IMR-90 (cell line): Measurements from ENCODE around the gene ZNF785. TPM values are rescaled to one million over a fixed set of nuclear protein-coding genes. Genes with fewer than 3 reads are reported as not detected.

ENCODE experiments used
- ATAC-seq: fragments of 200-7000 bp; cut with Tn5 transposase; 2 replicates; pipeline ENCODE4 v1.9.1; 2020; ENCODE audit warnings: low read depth, mild to moderate bottlenecking, moderate library complexity
- BruUV-seq: library from RNA; stranded (reverse); fragments of 400-500 nt; replicated peaks from 2 replicates; lab custom pipeline; 2021; lab: Mats Ljungman, UMichigan
- CTCF ChIA-PET: fragments of 300-600 bp; formaldehyde crosslinking; extraction: SDS; loops from one replicate; lab custom pipeline; 2021; ENCODE audit warnings: antibody characterized with exemption; lab: Yijun Ruan, JAX
- POLR2A ChIA-PET: fragments of 300-600 bp; sonication (Branson Sonifier 250); formaldehyde crosslinking; loops from one replicate; lab custom pipeline; 2022; ENCODE audit warnings: antibody characterized with exemption; ENCODE audit not compliant: unreplicated experiment; lab: Charles Lee
- DNase-seq: peaks from one replicate; pipeline ENCODE4 v3.0.0; 2013
- H2AFZ ChIP-seq: replicated peaks from 2 replicates; pipeline ENCODE3; 2013; ENCODE audit warnings: low read length, mild to moderate bottlenecking; ENCODE audit not compliant: poor library complexity
- H2AK5ac ChIP-seq: 2 replicates; pipeline ENCODE4 v1.6.1; 2013; ENCODE audit warnings: low read depth, low read length, inconsistent platforms
- H2AK9ac ChIP-seq: replicated peaks from 2 replicates; pipeline ENCODE3; 2013; ENCODE audit warnings: mild to moderate bottlenecking, low read depth, low read length, moderate library complexity; ENCODE audit not compliant: poor library complexity
- H2BK120ac ChIP-seq: 2 replicates; pipeline ENCODE4 v1.6.1; 2013; ENCODE audit warnings: low read depth, low read length, inconsistent platforms
- H2BK15ac ChIP-seq: 3 replicates; pipeline ENCODE4 v1.6.1; 2013; ENCODE audit warnings: low read depth, low read length, inconsistent platforms
- H2BK20ac ChIP-seq: 2 replicates; pipeline ENCODE4 v1.6.1; 2013; ENCODE audit warnings: low read depth, mild to moderate bottlenecking, inconsistent platforms, low read length, moderate library complexity
- H2BK5ac ChIP-seq: 2 replicates; pipeline ENCODE4 v1.6.1; 2013; ENCODE audit warnings: mild to moderate bottlenecking, low read depth, low read length, inconsistent platforms; ENCODE audit not compliant: poor library complexity, severe bottlenecking
- H3K14ac ChIP-seq: replicated peaks from 2 replicates; pipeline ENCODE4 v1.6.1; 2013; ENCODE audit warnings: low read depth, low read length, inconsistent platforms
- H3K18ac ChIP-seq: 2 replicates; pipeline ENCODE4 v1.6.1; 2013; ENCODE audit warnings: low read depth, low read length, control low read depth
- H3K23ac ChIP-seq: 2 replicates; pipeline ENCODE4 v1.6.1; 2013; ENCODE audit warnings: low read depth, low read length, inconsistent platforms
- H3K27ac ChIP-seq: 2 replicates; pipeline ENCODE4 v1.5.1; 2013; ENCODE audit warnings: mild to moderate bottlenecking, control low read depth, low read length; ENCODE audit not compliant: insufficient read depth
- H3K27me3 ChIP-seq: 2 replicates; pipeline ENCODE4 v1.6.1; 2013; ENCODE audit warnings: low read length; ENCODE audit not compliant: control insufficient read depth, insufficient read depth
- H3K36me3 ChIP-seq: 2 replicates; pipeline ENCODE4 v1.6.1; 2013; ENCODE audit warnings: low read length, mixed read lengths; ENCODE audit not compliant: control insufficient read depth, insufficient read depth
- H3K4ac ChIP-seq: 2 replicates; pipeline ENCODE4 v1.6.1; 2013; ENCODE audit warnings: low read depth, low read length, inconsistent platforms
- H3K4me1 ChIP-seq: 2 replicates; pipeline ENCODE4 v1.6.1; 2013; ENCODE audit warnings: low read length, mixed read lengths; ENCODE audit not compliant: control insufficient read depth, insufficient read depth
- H3K4me2 ChIP-seq: 2 replicates; pipeline ENCODE4 v1.6.1; 2013; ENCODE audit warnings: low read depth, mild to moderate bottlenecking, control low read depth, low read length, moderate library complexity
- H3K4me3 ChIP-seq: 2 replicates; pipeline ENCODE4 v1.5.1; 2013; ENCODE audit warnings: low read depth, mild to moderate bottlenecking, control low read depth, low read length, moderate library complexity; ENCODE audit not compliant: insufficient read depth
- H3K56ac ChIP-seq: 2 replicates; pipeline ENCODE4 v1.6.1; 2013; ENCODE audit warnings: low read length, inconsistent platforms; ENCODE audit not compliant: insufficient read depth; ENCODE audit errors: extremely low read depth
- H3K79me1 ChIP-seq, 2 experiments: 2 replicates each; pipeline ENCODE4 v1.6.1; 2013; ENCODE audit warnings: low read length in 2 of 2, inconsistent platforms in 1 of 2, low read depth in 1 of 2
- H3K9ac ChIP-seq: 2 replicates; pipeline ENCODE4 v1.6.1; 2013; ENCODE audit warnings: low read depth, low read length, control low read depth
- H3K9me1 ChIP-seq: 2 replicates; pipeline ENCODE4 v1.6.1; 2013; ENCODE audit warnings: low read length, inconsistent platforms; ENCODE audit not compliant: insufficient read depth
- H3K9me3 ChIP-seq: 2 replicates; pipeline ENCODE4 v1.6.1; 2013; ENCODE audit warnings: low read length; ENCODE audit not compliant: control insufficient read depth, insufficient read depth
- H4K20me1 ChIP-seq: 2 replicates; pipeline ENCODE4 v1.6.1; 2013; ENCODE audit warnings: low read length, inconsistent platforms; ENCODE audit not compliant: insufficient read depth
- H4K5ac ChIP-seq: 2 replicates; pipeline ENCODE4 v1.6.1; 2013; ENCODE audit warnings: mild to moderate bottlenecking, low read depth, low read length, control low read depth
- H4K8ac ChIP-seq, 2 experiments: 2 replicates each; pipeline ENCODE4 v1.6.1; 2013; ENCODE audit warnings: low read depth in 2 of 2, low read length in 2 of 2, control low read depth in 1 of 2, inconsistent platforms in 1 of 2
- H4K91ac ChIP-seq: 2 replicates; pipeline ENCODE4 v1.6.1; 2013; ENCODE audit warnings: low read depth, low read length, inconsistent platforms; ENCODE audit not compliant: insufficient read depth
- BHLHE40 ChIP-seq: fragments of 150-350 bp; IDR thresholded peaks from 2 replicates; pipeline ENCODE4 v1.6.1; 2016; ENCODE audit warnings: mild to moderate bottlenecking, low read depth, low read length
- RCOR1 ChIP-seq: IDR thresholded peaks from 2 replicates; pipeline ENCODE4 v1.6.1; 2012; ENCODE audit warnings: mild to moderate bottlenecking, low read length, improper control_type of control experiment; ENCODE audit not compliant: insufficient replicate concordance
- WGBS, 2 experiments: methylation state at CpG; one replicate each; pipeline versions ENCODE4 v1.1.5 to v1.1.7; 2013; ENCODE audit warnings: missing lambda C conversion rate in 2 of 2; ENCODE audit not compliant: insufficient read length in 1 of 2; ENCODE audit errors: extremely low coverage in 2 of 2; 5-methylcytosine and 5-hydroxymethylcytosine counted together
- dilution Hi-C: fragments of 300-500 bp; cut with HindIII; formaldehyde crosslinking; loops from one replicate; pipeline ENCODE4 v1.14.3; 2018; ENCODE audit warnings: low sequenced_read_pairs; ENCODE audit not compliant: unreplicated experiment
- in situ Hi-C: fragments of 300-500 bp; cut with MboI; formaldehyde crosslinking; loops from 3 replicates; pipeline ENCODE4 v1.14.3; 2019; ENCODE audit warnings: low sequenced_read_pairs, inconsistent platforms, mixed read lengths
- intact Hi-C: fragments of 100-400 bp; cut with micrococcal nuclease; formaldehyde crosslinking; loops from 2 replicates; pipeline ENCODE4 v1.10.0; 2022
- polyA plus RNA-seq, 3 experiments: library from polyadenylated mRNA; depleted of rRNA; stranded (reverse); fragments of >200 nt; gene quantifications; 2 replicates each; pipeline ENCODE4 v1.2.3, GENCODE V29; 2012; ENCODE audit warnings: low replicate concordance in 1 of 3
- total RNA-seq: library from RNA; depleted of rRNA; stranded (reverse); fragments of >200 nt; gene quantifications from 2 replicates; pipeline ENCODE4 v1.2.3, GENCODE V29; 2012

ZNF785 gene
- total and polyA plus RNA-seq, 2 of the 4 experiments (the other 2 are of a cell fraction) = 2.9 to 4.0 TPM

DNA sequence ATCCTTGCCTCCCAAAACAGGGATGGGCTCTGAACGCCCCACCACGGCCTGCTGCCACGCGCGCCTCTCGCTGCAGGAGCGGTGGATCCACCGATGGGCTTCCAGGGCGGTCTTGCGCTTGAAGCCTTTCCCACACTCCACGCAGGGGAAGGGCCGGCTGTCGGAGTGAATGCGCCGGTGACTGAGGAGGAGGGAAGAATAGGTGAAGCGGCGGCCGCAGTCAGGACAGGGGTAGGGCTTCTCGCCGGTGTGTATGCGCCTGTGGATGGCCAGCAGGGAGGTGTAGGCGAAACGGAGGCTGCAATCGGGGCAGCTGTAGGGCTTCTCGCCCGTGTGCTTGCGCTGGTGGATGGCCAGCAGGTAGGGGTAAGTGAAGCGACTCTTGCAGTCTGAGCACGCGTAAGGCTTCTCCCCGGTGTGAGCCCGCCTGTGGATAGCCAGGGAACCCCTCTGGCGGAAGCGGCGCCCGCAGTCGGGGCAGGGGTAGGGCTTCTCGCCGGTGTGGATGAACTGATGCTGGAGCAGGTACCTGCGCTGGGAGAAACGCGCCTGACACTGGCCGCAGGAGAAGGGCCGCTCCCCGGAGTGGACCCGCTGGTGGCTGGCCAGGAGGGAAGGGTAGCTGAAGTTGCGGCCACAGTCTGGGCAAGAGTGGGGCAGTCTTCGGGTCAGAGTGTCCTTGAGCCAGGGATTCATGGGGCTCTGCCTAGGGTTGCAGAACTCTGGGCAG, 2.7 kb downstream of the ZNF785 start:
- H3K9me1 ChIP-seq = no peaks in the 10 kb centered on the region
- H3K9ac ChIP-seq = no peak overlapping the region
- H3K27me3 ChIP-seq = no peaks in the 10 kb centered on the region
- H3K4me1 ChIP-seq = peaks cover 3% of the 10 kb centered on the region; the same call in 1 of the 2 replicates
- no peak overlapping the region for H4K91ac ChIP-seq
- in situ Hi-C loops = no loop called here
- no peak overlapping the region for H2BK5ac ChIP-seq
- CTCF ChIA-PET = no interaction called here
- no TSS peak for BruUV-seq
- no peak overlapping the region for H2BK20ac ChIP-seq
- no peak overlapping the region for H4K5ac ChIP-seq
- H3K27ac ChIP-seq = no peak overlapping the region
- H3K23ac ChIP-seq = no peak overlapping the region
- H2AK5ac ChIP-seq = no peak overlapping the region
- no peak overlapping the region for H2AK9ac ChIP-seq
- H3K18ac ChIP-seq = no peak overlapping the region
- H2BK120ac ChIP-seq = no peak overlapping the region
- no peaks in the 10 kb centered on the region for H3K9me3 ChIP-seq
- no peak overlapping the region for H3K4ac ChIP-seq
- H2BK15ac ChIP-seq = no peak overlapping the region
- TF ChIP-seq BHLHE40 (no peak), RCOR1 (no peak)
- H3K56ac ChIP-seq = no peak overlapping the region
- H3K4me2 ChIP-seq = no peak overlapping the region
- peaks cover 28% of the 10 kb centered on the region for H3K36me3 ChIP-seq
- no peak overlapping the region for H4K8ac ChIP-seq
- no peak overlapping the region for H2AFZ ChIP-seq
- no peak overlapping the region for H3K4me3 ChIP-seq
- DNase-seq = no peak
- no peak for ATAC-seq
- no peak overlapping the region for H3K14ac ChIP-seq
- POLR2A ChIA-PET = no interaction called here
- intact Hi-C loops = no loop called here
- no peaks in the 10 kb centered on the region for H4K20me1 ChIP-seq
- peaks cover 18 to 59% of the 10 kb centered on the region in 2 experiments for H3K79me1 ChIP-seq
- dilution Hi-C loops = no loop called here
- 99% methylated on average over 16 of the region's 48 CpGs; no CpG with 5 or more reads in 1 of the 2 experiments for WGBS, 2 experiments
